KOPT-K1 (cell line): Measurements from ENCODE around the gene WNT9A.

Experiments used
- H3K27ac ChIP-seq: fragments of 200-600 bp; sonication (generic); 2 replicates; pipeline ENCODE4 v1.5.1; 2016; ENCODE audit warnings: antibody characterized with exemption, mild to moderate bottlenecking, low read depth, low read length; ENCODE audit not compliant: poor library complexity, severe bottlenecking
- H3K36me3 ChIP-seq: fragments of 200-600 bp; sonication (generic); 2 replicates; pipeline ENCODE4 v1.5.1; 2017; ENCODE audit warnings: antibody characterized with exemption, mild to moderate bottlenecking, low read length, moderate library complexity; ENCODE audit not compliant: insufficient read depth
- H3K9me3 ChIP-seq: fragments of 200-600 bp; sonication (generic); 2 replicates; pipeline ENCODE4 v1.5.1; 2017; ENCODE audit warnings: antibody characterized with exemption, low read length, mild to moderate bottlenecking; ENCODE audit not compliant: insufficient read depth, poor library complexity, severe bottlenecking

Gene WNT9A

DNA sequence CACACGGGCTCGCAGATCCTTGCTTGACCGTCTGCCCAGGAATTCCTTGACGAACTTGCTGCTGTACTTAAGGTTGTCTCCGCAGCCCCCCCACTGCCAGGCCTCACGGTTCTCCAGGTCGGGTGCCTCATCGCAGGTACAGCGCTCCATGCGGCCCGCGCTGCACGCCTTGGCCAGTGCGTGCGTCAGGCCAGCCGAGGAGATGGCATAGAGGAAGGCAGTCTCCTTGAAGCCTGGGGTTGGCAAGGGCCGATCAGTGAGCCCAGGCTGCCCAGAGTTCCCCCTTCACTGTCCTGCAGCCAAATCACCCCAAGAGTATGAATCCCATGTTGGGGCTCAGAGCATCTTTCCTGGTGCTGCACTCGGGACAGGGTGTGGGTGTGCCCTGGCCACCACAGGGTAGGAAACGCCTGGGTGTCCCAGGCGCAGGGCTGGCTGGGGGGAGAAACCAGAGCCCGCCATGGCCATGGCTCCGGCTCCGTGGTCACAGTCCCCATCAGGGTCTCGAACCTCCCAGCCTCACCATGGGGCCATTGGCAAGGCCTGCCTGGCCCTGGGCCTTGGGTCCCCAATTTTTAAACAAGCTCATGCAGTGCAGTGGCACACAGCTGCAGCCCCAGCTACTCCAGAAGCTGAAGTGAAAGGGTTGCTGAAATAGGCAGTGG lies 23.4 kb downstream of the WNT9A start:
- Histone ChIP-seq H3K36me3 (no peaks in the 10 kb centered on the region), H3K9me3 (no peaks in the 10 kb centered on the region), H3K27ac (no peak overlapping the region)

DNA sequence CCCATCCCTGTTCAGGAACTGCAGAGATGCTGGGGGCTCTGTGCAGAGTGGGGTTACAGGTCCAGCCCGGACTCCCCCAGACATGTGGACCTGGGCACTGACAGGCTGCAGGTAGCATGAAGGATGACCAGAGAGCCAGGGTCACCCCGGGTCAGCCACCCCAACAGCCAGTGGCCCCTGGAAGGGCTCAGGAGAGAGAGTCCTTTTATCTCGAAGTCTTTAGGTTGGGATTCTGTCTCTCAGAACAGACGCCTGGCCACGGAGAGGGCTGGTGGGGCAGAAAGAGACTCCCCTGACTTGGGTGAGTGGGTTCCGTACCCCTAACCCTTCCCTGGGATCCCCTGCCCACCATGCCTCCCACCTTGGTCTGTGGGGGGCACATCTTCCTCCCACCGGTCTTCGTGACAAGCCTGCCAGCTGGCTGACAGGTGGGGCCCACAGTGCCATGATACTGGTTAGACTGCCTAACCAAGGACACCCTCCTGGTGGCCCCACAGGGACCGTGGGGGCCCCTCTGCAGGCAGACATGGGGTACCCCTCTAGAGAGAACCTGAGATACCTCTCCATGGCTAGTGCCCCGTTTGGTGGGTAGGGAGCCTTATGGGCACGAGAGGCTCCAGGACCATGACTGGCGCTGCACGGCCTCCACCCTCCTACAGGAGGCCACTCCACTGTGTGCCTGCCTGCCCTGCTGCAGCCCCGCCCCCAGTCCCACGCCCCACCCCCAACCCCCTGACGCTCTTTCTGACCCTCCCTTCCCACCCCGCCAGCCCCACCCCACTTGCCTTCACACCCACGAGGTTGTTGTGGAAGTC lies 24.2 kb downstream of the WNT9A start:
- H3K36me3 ChIP-seq, result no peaks in the 10 kb centered on the region
- no peaks in the 10 kb centered on the region for H3K9me3 ChIP-seq
- H3K27ac ChIP-seq, result no peak overlapping the region

DNA sequence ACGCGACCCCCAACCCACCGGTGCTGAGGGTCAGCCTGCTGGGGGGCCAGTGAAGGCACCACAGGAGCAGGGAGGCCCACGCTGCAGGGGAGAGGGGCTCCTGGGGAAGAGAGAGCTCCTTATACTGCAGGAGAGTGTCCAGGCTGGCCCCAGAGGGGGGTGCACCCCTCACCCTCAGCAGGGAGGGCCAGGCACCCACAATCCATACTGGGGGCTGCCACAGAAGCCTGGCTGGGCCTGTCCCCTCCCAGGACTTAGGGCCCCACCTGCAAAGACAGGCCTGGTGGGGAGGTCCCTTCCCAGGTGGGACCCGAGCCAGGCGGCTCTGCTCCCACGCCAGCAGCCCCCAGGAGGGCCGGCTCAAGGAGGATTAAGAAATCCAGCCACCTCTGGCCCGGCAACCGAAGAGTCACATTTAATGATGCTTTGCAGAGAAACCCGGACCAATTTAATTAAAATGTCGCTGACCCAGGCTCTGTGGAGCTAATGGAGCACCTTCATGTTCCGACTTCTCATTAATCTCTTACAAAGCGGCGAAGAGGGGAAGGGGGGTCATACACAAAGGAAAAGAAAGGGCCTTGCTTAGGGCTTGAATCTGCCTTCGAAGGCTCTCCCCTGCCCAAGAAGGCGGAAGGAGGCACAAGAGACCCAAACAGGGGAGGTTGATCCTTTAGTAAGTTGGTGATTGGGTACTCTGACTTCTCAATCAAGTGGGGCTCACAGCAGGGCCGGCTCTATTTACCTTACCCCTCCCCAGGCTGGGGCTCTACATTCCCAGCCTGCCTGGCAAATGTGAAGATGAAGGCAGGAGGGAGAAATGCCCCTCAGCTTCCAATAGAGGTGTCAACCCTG lies 25.0 kb downstream of the WNT9A start:
- Histone ChIP-seq H3K27ac (no peak overlapping the region), H3K36me3 (no peaks in the 10 kb centered on the region), H3K9me3 (no peaks in the 10 kb centered on the region)

DNA sequence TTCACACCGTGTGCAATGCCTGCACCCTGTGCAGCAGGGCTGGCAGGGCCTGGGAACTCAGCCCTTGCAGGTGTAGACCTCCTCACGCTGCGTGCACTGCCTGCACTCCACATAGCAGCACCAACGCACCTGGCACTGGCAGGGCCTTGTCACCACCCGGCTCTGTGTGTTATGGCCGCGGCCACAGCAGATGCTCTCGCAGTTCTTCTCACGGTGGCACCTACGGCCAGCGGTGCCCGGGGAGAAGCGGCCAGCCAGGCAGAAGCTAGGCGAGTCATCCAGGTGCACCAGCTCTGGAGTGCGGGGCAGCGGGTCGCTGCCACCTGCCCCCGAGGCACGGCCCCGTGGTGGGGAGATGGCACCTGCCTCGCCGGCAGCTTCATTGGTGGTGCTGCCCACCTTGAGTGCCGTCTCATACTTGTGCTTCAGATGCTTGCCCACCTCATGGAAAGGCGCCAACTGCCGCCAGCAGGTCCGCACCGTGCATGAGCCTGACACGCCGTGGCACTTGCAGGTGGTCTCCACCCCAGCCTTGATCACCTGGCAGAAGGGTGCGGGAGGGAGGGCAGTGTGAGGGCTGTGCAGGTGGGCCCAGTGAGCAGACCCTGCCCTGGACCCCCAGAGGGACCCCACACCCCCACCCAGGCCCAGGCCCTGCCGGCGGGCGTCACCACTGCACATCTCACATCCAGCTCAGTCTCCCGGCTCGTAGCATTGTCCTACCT lies 26.1 kb downstream of the WNT9A start:
- H3K9me3 ChIP-seq, result no peaks in the 10 kb centered on the region
- H3K36me3 ChIP-seq, result no peaks in the 10 kb centered on the region
- no peak overlapping the region for H3K27ac ChIP-seq

DNA sequence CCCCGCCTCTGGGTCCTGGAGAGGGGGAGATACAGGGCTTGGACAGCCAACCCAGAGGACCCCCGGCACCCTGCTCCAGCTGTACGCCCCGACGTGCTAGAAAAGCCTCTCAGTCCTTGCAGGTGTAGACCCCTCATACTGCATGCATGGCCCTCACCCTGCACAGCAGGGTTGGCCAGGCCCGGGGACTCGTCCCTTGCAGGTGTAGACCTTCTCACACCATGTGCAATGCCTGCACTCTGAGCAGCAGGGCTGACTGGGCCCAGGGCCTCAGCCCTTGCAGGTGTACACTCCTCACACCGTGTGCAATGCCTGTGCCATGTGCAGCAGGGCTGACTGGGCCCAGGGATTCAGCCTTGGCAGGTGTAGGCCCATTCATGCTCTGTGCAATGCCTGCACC lies 26.8 kb downstream of the WNT9A start:
- Histone ChIP-seq H3K9me3 (no peaks in the 10 kb centered on the region), H3K36me3 (no peaks in the 10 kb centered on the region), H3K27ac (no peak overlapping the region)

DNA sequence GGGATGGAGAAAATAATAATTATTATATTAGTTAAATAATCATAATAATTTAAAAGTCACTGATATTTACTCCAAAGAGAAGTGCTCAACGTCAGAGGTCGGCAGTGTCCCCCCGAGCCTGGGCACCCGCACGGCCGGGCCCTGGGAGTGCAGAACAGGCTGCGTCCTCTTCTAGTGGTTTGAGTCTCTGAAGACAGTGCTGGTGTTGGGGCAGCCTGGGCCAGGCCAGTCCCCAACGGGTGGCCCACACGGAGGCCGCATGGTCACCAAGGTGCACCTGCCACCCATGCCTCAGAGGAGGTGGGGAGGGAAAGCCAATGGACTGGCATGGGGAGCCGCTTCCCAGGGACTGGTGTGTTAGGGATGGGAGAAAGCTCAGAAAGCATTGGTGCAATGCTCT lies 27.3 kb downstream of the WNT9A start:
- no peaks in the 10 kb centered on the region for H3K9me3 ChIP-seq
- no peak overlapping the region for H3K27ac ChIP-seq
- H3K36me3 ChIP-seq, result no peaks in the 10 kb centered on the region

DNA sequence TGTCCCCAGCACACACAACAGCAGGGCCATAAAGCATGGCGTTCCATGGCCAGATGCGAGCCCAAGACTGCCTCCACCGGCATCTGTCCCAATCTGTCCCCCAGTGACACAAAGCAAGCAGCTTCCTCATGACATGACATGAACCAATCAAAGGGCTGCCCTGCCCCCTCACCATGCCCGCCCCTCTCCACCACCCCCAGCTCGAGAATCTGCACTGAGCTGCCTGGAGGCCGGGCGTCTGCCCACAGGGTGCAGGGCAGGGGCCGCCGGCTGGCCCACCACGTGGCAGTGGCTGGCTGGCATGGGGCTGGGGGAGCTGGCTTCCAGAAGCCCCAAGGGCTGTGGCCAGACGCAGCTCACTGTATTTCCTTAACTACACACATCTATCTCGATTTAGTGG lies 27.8 kb downstream of the WNT9A start:
- no peak overlapping the region for H3K27ac ChIP-seq
- H3K36me3 ChIP-seq, result no peaks in the 10 kb centered on the region
- no peaks in the 10 kb centered on the region for H3K9me3 ChIP-seq

DNA sequence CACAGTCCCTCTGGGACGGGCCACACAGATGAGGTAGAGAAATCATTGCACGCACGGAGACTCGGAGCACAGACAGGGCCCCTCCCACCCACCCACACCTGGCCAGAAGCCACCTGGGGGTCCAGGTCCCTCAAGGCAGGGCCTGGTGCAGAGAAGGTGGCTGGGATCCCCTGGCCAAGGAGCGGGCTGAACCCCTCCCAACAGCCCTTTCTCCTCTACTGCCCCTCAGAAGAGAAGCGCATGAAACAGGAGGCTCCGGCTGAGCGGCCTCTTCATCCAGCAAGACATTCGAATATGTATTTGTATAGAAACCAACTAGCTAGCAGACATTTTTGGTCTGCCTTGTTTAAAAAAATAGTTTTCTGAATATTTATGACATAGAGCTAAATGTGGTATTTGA lies 29.0 kb downstream of the WNT9A start:
- Histone ChIP-seq H3K36me3 (no peaks in the 10 kb centered on the region), H3K27ac (no peak overlapping the region)

DNA sequence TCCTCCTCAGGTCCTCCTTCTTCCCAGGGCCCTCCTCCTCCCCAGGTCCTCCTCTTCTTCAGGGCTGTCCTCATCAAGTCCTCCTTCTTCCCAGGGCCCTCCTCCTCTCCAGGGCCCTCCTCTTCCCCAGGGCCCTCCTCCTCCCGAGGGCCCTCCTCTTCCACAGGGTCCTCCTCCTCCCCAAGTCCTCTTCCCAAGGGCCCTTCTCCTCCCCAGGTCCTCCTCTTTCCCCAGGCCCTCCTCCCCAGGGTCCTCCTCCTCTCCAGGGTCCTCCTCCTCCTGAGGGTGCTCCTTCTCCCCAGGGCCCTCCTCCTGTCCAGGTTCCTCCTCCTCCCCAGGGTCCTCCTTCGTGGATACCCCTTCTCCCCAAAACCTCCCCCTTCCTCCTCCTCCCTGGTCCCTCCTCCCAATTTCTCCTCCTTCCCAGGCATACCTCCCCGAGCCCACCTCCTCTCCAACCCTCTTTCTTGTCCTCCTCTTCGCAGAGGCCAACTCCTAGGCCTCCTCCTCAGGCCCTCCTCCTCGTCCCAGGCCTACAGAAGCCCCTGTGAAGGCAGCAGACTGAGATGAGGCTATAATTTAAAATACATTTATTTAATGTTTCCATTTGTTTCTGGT lies 29.5 kb downstream of the WNT9A start:
- Histone ChIP-seq H3K27ac (no peak overlapping the region), H3K36me3 (no peaks in the 10 kb centered on the region), H3K9me3 (no peaks in the 10 kb centered on the region)

More for the DNA sequence above, 29.0 kb downstream of the WNT9A start:
- no peaks in the 10 kb centered on the region for H3K9me3 ChIP-seq

DNA sequence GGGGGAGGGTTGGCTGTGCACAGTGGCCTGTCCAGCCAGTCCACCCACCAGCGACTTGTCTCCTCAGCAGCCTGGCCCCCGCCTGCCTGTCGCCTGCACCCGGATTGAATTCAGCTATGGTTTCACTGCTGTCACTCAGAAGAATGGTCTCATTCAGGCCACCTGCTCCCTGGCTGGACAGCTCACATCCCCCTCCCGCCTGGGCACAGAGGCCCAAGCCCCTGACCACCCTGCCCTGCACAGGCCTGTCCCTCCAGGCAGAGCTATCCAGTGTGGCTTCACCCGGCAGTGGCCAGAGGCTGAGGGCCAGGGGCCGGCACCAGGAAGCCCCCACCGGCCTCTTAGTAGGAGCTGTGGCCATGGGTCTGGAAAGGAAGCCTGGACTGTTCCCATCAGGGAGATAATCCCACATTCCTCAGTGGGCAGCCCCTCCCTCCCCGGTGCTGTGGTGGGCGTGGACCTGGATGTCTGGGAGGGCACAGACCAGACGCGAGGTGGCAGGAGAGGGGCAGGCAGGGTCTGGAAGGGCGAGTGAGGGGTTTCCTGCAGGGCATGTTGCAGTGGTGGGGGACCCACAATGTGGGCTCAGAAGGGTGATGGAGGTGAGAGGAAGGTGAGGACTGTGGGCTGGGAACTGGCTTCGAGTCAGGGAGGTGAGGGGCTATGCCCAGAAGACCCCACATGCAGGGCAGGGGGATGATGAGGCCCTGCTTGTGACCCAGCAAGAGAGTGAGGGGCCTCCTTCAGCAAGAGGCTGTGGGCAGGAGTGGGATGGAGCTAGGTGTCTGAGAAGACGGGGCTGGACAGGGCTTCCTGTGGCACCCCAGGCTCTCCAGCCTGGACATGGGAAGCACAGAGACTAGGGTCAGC lies 30.4 kb downstream of the WNT9A start:
- Histone ChIP-seq H3K9me3 (no peaks in the 10 kb centered on the region), H3K27ac (no peak overlapping the region), H3K36me3 (no peaks in the 10 kb centered on the region)

DNA sequence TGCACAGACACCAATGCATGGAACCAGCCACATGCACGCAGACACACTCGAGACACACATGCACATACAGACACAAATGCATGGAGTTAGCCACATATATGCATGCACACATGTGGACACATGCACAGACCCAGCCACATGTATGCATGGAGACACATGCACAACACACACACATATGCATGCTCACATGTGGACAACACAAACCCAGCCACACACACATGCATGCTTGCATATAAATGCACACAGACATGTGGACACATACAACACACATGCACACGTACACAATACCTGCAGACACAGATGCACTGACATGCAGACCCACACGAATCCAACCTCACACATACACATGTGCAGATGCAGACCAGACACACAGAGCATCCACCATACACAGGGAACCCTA lies 31.1 kb downstream of the WNT9A start:
- Histone ChIP-seq H3K9me3 (no peaks in the 10 kb centered on the region), H3K27ac (no peak overlapping the region), H3K36me3 (no peaks in the 10 kb centered on the region)

DNA sequence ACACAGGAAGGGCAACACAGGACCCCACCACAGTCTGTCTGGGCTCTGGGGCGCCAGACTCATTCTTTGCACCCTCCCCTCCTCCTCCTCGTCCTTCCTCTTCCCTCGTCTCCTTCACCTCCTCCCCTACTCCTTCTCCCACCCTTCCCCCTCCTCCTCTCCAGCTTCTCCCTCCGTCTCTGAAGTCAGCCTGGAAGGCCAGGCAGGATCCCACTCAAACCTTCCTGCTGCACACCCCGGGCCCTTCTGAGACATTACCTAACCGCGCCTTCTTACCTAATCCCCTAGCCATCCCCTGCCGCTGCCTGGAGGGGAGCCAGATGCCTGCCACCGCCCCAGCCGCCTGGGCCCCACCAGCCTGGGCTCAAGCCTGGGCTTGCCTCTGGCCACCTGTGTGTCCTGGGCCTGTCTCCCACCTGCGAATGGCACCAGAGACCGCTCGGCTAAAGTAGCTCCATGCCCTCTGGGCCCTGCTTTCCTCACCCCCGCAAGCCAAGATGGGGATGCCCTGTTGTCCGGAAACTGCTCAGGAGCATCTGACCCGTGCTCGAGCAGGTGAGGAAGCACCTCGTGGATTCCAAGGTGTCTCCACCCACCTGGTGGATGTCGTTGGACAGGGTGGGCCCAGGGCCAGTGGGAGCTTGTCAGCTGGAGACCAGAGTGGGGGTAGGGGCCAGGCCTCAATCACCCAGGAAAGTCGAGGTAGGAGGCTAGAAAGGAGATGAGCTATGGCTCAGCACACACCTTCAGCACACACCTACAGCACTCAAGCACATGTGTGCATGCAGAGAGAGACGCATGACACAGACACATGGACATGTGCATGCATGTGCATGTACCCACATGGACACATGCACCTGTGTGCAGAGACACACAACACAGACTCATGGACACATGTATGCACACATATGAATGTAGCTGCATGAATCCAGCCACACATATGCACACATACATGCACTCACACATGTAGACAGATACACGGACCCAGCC lies 31.9 kb downstream of the WNT9A start:
- Histone ChIP-seq H3K36me3 (no peaks in the 10 kb centered on the region), H3K9me3 (no peaks in the 10 kb centered on the region), H3K27ac (no peak overlapping the region)
